HepG2 (cell line): ENCODE data around the gene HHEX. TPM values are rescaled to one million over a fixed set of nuclear protein-coding genes. Genes with fewer than 3 reads are reported as not detected.

ENCODE experiments used
- ARID5B ChIP-seq: IDR thresholded peaks from 2 replicates; pipeline ENCODE4 v1.4.0; 2020; ENCODE audit warnings: mild to moderate bottlenecking, missing genetic modification reagents
- ARNT2 ChIP-seq: sonication (generic); formaldehyde crosslinking; IDR thresholded peaks from 2 replicates; pipeline ENCODE4 v1.8.0; 2022; ENCODE audit warnings: mild to moderate bottlenecking, low read depth, missing genetic modification reagents, moderate library complexity
- KDM3A ChIP-seq: IDR thresholded peaks from 2 replicates; pipeline ENCODE4 v1.6.1; 2018; ENCODE audit warnings: low read depth, missing compliant biosample characterization
- MXD4 ChIP-seq: IDR thresholded peaks from 2 replicates; pipeline ENCODE4 v1.6.1; 2016; ENCODE audit warnings: mild to moderate bottlenecking, missing biosample characterization, missing genetic modification reagents
- NR2F1 ChIP-seq, 2 experiments: fragments of 450-650 bp in 1 of 2; formaldehyde crosslinking in 1 of 2; IDR thresholded peaks; 2 replicates each; pipeline versions ENCODE4 v1.5.0 to v1.6.1; 2016 to 2020; ENCODE audit warnings: mild to moderate bottlenecking in 1 of 2, missing compliant biosample characterization in 1 of 2, missing genetic modification reagents in 1 of 2, moderate library complexity in 1 of 2
- NR2F2 ChIP-seq: IDR thresholded peaks from 2 replicates; pipeline ENCODE4 v1.6.1; 2012; ENCODE audit warnings: low read depth, inconsistent platforms, borderline replicate concordance
- NR2F6 ChIP-seq, 2 experiments: IDR thresholded peaks; 2 replicates each; pipeline ENCODE4 v1.6.1; 2016; ENCODE audit warnings: antibody characterized with exemption in 1 of 2, mild to moderate bottlenecking in 1 of 2
- PRDM15 ChIP-seq: sonication (generic); formaldehyde crosslinking; IDR thresholded peaks from 2 replicates; pipeline ENCODE4 v1.4.0; 2020; ENCODE audit warnings: missing genetic modification reagents
- TEAD3 ChIP-seq: optimal IDR thresholded peaks from 2 replicates; pipeline ENCODE3; 2016; ENCODE audit warnings: borderline replicate concordance
- TEF ChIP-seq: sonication (generic); formaldehyde crosslinking; IDR thresholded peaks from 2 replicates; pipeline ENCODE4 v1.5.0; 2020; ENCODE audit warnings: missing genetic modification reagents
- ZKSCAN5 ChIP-seq: sonication (generic); formaldehyde crosslinking; IDR thresholded peaks from 2 replicates; pipeline ENCODE4 v1.5.1; 2020; ENCODE audit warnings: mild to moderate bottlenecking, missing genetic modification reagents
- ZNF503 ChIP-seq: sonication (generic); formaldehyde crosslinking; IDR thresholded peaks from 2 replicates; pipeline ENCODE4 v1.4.0; 2020; ENCODE audit warnings: missing genetic modification reagents
- ZNF512B ChIP-seq: sonication (generic); formaldehyde crosslinking; IDR thresholded peaks from 2 replicates; pipeline ENCODE4 v1.5.1; 2020; ENCODE audit warnings: missing genetic modification reagents, mild to moderate bottlenecking, borderline replicate concordance
- ZNF749 ChIP-seq: sonication (generic); formaldehyde crosslinking; IDR thresholded peaks from 2 replicates; pipeline ENCODE4 v1.8.0; 2022; ENCODE audit warnings: mild to moderate bottlenecking, missing genetic modification reagents, moderate library complexity, borderline replicate concordance
- polyA plus RNA-seq, 8 experiments: library from polyadenylated mRNA; depleted of rRNA in 3 of 8; stranded (reverse) in 7 of 8; unstranded in 1 of 8; fragments of >200 nt; fragmentation: Illumina TruSeq in 4 of 8; extraction: Trizol in 4 of 8; gene quantifications; 2 replicates each; pipeline versions ENCODE4 v1.2.1 to v1.2.3, GENCODE V29; 2011 to 2016; ENCODE audit warnings: low read depth in 4 of 8, missing spikeins in 1 of 8, mixed read lengths in 1 of 8; ENCODE audit not compliant: insufficient read depth in 1 of 8
- total RNA-seq, 5 experiments: library from RNA; depleted of rRNA; stranded (reverse); fragments of >200 nt; fragmentation: Illumina TruSeq; extraction: Trizol; gene quantifications; 2 replicates each; pipeline ENCODE4 v1.2.3, GENCODE V29; 2016; ENCODE audit warnings: low read depth in 1 of 5

The HHEX gene
- total and polyA plus RNA-seq, 2 of the 13 experiments (the other 11 are each of a cell fraction or from before 2014, with no cell fraction given), result 44.5 to 48.7 TPM

- no peak for TF ChIP-seq PRDM15 (CRISPR knock-in tag)
- TF ChIP-seq NR2F2, result peak; percentile 90
- peak; percentile 60; the same call in 1 of the 2 replicates for TF ChIP-seq ZNF512B (CRISPR knock-in tag)
- 0 out of 2 replicates have a peak, but pooled peaks have one; percentile 19 for TF ChIP-seq KDM3A (CRISPR knock-in tag)
- TF ChIP-seq ZNF749 (CRISPR knock-in tag), result no peak
- TF ChIP-seq NR2F1 (CRISPR knock-in tag; IDR thresholded peaks at IDR 0.05), result peak; percentile 15 to 57; a peak in 2 of 4 replicates
- 0 out of 2 replicates have a peak, but pooled peaks have one; percentile 53 for TF ChIP-seq ARNT2
- peak; percentile 96 for TF ChIP-seq NR2F6 (IDR thresholded peaks at IDR 0.05)
- TF ChIP-seq NR2F6 (CRISPR knock-in tag; IDR thresholded peaks at IDR 0.05), result peak; percentile 89
- peak; percentile 81; the same call in 1 of the 2 replicates for TF ChIP-seq TEF
- TF ChIP-seq MXD4, result 0 out of 2 replicates have a peak, but pooled peaks have one; percentile 35
- TF ChIP-seq ARID5B (CRISPR knock-in tag), result peak; percentile 98
- TF ChIP-seq TEAD3 (CRISPR knock-in tag), result peak; percentile 94
- TF ChIP-seq ZNF503 (CRISPR knock-in tag), result peak; percentile 98
- TF ChIP-seq ZKSCAN5, result no peak
These were observed 8.1 kb downstream of the HHEX start (continued) for GRCh38 chr10:92697663-92698511.
